SH-SY5Y (cell line): Measurements from ENCODE around the gene WDR20.

Source experiments
- GATA2 ChIP-seq: IDR thresholded peaks from 2 replicates; pipeline ENCODE4 v1.6.1; 2011; ENCODE audit warnings: mild to moderate bottlenecking, low read depth, low read length
- GATA3 ChIP-seq: IDR thresholded peaks from 2 replicates; pipeline ENCODE4 v1.6.1; 2011; ENCODE audit warnings: low read depth, mild to moderate bottlenecking, low read length, moderate library complexity

DNA sequence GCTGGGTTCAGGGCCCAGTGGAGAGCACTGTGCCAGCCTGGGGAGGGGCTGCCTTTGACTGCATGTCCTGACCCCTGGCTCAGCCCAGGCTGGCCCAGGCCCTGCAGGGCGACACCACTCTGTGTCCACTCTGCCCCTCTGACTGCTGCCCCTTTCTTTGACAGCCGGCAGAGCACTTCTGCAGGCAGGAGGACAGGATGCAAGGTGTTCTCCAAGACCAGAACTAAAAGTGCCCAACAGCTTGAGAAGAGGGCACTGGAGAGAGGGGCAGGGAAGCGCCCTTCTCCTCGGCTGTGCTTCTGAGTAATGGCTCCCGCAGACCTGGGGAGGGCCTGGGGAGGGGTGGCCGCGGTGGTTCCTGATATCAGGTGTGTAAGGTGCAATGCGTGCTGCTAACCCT is 72.7 kb downstream of the WDR20 start:
- TF ChIP-seq GATA2 (no peak), GATA3 (no peak)
